DMS 273 (cell line): ENCODE measurements around the gene CLPTM1L.
"Not testable (repeated sequence)": the region's sequence is repeated elsewhere in the genome, so short reads cannot be mapped to it uniquely, and the experiment has no call there.

Experiments
- DNase-seq: peaks from one replicate; lab custom pipeline; 2025; ENCODE audit not compliant: unreplicated experiment; lab: John Stamatoyannopoulos, UW

CLPTM1L gene

DNA sequence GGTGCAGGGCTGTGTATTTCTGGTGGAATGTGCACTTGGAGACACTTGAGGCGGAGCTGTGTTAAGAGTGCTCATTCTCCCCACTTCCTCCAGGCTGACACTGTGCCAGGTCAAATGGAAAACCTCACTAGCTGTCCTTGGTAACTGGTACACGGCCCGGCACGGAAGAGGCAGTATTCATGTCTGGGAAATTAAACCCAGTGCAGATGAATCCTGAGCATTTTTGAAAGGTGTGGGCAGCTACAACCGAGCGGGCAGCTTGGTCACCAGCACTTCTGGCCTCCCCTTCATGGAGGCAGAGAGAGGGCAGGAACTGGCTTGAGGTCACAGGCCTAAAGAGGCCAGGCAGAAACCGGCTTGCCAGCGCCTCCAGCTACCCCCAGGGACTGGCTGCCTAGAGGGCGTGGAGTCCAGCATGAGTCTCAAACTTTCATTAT lies 1.6 kb downstream of the CLPTM1L start:
- DNase-seq: no peak

GRCh38 chr5:1342711-1343110 lies 2.2 kb downstream of the CLPTM1L start:
- DNase-seq: not testable (repeated sequence)

- DNase-seq: no peak
Observed at GRCh38 chr5:1342268-1342667, 2.6 kb downstream of the CLPTM1L start.

- no peak for DNase-seq
Observed at GRCh38 chr5:1341863-1342262, 3.0 kb downstream of the CLPTM1L start.

DNA sequence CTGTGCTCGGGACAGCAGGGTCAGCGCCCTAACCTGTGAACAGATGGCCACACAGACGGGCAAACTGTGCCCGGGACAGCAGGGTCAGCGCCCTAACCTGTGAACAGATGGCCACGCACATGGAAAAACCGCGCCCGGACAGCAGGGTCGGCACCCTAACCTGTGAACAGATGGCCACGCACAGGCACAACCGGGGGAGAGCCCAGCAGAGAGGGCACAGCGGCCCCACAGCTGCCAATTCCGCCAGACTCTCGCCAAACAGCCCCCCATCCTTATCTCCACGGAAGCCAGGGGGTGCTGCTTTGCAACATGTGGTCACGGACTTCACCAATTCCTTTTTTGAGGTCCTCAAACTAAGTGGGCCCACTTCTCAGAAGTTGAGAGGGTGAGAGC lies 5.1 kb downstream of the CLPTM1L start:
- peak; percentile 54 for DNase-seq

DNA sequence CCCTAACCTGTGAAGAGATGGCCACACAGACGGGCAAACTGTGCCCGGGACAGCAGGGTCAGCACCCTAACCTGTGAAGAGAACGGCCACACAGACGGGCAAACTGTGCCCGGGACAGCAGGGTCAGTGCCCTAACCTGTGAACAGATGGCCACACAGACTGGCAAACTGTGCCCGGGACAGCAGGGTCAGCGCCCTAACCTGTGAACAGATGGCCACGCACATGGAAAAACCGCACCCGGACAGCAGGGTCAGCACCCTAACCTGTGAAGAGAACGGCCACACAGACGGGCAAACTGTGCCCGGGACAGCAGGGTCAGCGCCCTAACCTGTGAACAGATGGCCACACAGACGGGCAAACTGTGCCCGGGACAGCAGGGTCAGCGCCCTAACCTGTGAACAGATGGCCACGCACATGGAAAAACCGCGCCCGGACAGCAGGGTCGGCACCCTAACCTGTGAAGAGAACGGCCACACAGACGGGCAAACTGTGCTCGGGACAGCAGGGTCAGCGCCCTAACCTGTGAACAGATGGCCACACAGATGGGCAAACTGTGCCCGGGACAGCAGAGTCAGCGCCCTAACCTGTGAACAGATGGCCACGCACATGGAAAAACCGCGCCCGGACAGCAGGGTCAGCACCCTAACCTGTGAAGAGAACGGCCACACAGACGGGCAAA lies 5.6 kb downstream of the CLPTM1L start:
- not testable (repeated sequence) for DNase-seq

DNA sequence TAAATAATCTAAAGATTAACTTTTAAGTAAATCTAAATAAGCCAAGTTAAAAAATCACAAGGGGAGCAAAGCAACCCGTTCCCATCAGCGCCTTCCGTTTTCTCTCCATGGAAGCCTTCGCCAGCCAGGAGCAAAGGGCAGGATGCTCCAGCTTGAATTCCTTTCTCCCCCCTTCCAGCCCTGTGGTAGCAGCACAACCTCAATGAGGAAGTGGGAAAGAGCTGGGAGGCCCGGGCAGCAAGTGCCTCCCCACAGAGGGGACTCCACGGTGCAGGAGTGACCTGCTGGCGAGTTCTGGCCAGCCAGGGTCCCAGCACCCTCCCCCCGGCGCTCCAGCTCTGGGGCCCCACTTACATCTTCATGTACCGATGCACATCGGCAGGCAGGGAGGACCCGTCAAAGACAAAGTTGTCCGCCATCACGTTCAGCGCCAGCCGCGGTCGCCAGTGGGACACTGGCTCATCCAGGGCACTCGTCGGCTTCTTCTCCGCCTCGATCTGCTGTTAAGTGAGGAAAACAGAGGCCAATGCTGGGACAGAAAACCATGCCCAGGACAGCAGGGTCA lies 6.3 kb downstream of the CLPTM1L start:
- no peak for DNase-seq

GRCh38 chr5:1338196-1338490 lies 6.8 kb downstream of the CLPTM1L start:
- no peak for DNase-seq

DNA sequence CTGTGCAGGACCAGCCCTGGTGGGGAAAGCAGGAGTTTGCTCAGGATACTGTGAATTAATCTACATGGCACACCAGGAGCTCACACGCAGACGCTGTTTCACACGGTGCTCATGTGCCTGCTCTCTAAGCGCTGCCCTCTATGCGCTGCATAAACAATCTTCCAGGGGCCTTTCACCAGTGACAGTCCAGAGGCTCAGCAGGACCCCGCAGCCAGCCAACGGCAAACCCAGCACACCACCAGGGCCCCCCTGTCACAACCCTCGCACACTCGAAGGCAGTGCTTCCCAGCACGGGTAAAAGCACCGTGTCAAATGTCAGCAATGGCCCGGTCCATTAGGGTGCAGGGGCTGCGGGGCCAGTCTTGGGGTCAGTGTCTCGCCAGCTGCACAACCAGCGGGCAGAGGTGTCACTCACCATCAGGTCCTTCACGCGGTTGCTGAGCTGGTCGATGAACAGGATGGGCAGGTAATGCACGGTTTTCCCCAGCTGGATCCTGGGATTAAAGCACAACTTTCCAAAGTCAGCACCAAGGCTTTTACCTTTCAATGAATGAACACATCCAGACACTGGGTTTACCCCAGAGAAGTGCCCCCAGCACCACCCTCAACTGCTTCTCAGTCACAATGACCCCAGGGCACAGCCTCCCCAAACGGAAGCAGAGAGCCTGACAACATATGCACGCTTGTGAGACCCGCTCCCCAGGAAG lies 7.3 kb downstream of the CLPTM1L start:
- DNase-seq: no peak

DNA sequence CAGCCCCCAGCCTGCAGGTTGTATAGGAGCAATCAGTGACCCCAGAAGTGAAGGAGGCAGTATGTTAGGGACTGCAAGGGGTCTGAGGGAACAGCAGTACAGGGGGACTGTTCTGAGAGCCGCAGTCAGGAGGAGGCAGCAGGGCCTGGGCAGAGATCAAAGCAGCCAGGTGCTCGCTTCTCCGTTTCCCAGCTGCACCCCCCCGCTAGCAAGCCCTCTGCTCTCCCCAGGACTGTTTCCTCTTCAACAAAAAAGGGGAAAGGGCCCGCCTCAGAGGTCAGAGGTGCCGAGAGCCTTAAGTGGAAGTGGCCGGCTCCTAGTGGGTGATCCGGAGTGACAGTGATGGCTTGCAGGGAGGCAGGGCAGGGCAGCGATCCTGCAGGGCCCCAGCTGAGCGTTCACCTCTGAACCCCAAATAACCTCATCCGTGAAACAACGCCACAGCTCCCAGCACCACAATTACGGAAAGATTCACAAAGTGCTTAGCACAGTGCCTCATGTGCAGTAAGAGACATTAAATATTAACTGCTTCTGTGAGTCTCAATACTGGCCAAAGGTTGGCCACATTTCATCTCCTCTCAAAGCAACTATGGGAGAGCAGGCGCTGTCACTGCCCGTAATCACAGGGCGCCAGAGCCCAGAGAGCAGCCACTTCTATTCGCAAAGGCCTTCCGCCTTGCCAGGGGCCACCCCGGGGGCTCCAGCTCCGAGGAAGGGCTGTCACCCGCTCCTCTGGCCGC lies 8.0 kb downstream of the CLPTM1L start:
- no peak for DNase-seq

DNA sequence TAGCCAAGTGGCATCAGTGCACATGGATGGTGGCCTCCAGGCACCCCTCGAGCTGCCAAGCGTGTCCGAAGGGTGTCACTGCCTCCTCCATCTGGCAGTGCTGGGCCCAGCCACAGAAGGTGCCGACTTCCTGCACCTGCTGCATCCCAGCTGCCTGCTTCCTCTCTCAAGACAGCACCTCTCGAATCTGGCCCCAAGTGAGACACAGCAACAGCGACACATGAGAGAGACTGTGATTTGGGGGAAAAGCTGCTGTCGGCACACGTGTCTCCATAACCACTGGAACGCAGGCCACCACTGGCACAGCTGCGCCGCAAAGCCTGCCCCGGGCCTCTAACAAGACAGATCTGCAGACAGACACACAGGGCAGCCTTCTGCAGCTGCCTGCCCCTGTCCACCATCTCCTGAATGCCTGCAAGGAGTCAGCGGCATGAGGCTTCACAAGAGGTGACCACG lies 8.8 kb downstream of the CLPTM1L start:
- no peak for DNase-seq

- DNase-seq: no peak
Observed at GRCh38 chr5:1335540-1336095, 9.3 kb downstream of the CLPTM1L start.

DNA sequence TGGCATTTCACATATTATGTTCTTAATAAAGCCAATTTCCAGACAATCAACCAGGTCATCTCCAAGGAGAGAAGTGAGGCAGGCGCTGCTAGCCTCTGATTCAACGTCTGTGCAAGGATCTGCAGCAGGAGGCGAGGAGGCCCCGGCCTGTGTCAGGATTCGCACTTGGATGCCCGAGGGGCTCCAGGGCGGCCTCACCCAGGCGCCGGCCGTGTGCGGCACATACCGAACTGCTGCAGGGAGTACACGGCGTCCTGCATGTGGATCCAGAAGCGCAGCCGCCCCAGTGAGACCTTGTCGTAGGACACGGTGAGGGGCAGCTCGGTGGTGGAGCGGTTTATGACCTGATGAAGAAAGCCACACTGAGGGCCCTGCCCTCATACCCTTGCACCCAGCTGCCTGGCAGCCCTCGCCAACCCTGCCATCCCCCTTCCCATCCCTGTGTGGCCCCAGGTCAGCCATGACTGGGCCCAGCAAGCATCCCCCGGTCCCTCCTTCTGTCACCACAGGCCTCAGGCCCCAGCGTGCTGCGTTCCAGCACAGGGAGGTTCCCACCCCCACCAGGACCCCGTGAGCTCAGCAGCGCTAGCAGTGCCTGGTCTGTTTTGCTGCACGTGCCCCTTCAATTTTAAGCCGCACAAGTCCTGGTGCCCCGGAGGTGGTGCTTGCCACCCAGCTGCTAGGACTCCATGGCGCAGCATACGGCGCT lies 9.9 kb downstream of the CLPTM1L start:
- no peak for DNase-seq

- no peak for DNase-seq
Observed at GRCh38 chr5:1333986-1334385, 10.9 kb downstream of the CLPTM1L start.

GRCh38 chr5:1333286-1333685 lies 11.6 kb downstream of the CLPTM1L start:
- not testable (repeated sequence) for DNase-seq

DNA sequence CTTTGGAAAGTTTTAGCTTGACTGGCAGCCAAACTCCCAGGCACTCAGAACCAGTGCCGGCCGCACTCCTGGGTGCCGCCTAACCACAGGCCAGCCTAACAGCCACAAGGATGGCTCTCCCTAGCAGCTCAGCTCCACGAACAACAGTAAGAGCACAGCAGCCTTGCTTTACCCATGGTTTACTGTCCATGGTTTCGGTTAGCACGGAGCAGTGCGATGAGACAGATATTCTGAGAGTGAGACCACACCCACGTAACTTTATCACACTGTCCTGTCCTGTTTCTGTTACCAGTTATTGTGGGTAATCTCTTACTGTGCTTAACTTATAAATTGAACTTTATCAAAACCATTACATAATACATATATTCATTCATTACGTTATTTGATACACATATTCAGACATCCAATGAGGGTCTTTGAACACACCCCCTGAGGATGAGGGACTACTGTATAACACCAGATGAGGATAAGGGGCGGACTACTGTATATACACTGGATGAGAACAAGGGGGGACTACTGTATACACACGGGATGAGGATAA lies 12.4 kb downstream of the CLPTM1L start:
- DNase-seq: no peak

GRCh38 chr5:1331861-1332405 lies 13.0 kb downstream of the CLPTM1L start:
- DNase-seq: no peak

- DNase-seq: no peak
Observed at GRCh38 chr5:1330847-1331831, 13.8 kb downstream of the CLPTM1L start.
